ENCODE measurements around the gene RCVRN.
"Not testable (repeated sequence)": the region's sequence is repeated elsewhere in the genome, so short reads cannot be mapped to it uniquely, and the experiment has no call there.

RCVRN gene

GRCh38 chr17:9921216-9921615 lies 16.1 kb upstream of the RCVRN start:
- not testable (repeated sequence) for DNase-seq

DNA sequence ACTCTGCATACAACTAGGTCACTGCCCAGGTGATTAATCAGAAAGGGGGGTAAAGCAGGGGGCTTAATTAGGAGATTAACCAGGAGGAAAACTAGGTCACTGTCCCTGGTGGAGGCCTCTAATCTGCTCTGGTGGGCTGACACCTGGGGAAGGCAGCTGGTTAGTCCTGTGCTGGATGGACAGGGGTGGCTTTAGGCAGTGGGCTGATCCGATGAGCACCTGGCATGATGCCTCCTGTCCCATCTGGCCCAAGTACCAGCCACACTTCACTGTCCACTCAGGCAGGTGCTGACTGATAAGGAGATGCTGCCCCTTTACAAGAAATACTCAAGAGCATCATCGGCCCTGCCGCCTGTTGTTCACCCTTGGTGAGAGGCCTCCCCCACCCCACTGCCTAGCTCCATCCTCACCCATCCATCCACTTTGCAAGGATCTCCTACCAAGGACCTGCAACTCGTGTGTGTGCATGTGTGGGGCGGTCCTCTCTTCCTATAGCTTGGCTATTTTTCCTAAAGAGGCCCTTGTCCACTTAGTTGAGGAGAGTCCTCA lies 13.8 kb upstream of the RCVRN start:
- peak; percentile 35 for DNase-seq

GRCh38 chr17:9918352-9918751 lies 13.3 kb upstream of the RCVRN start:
- DNase-seq: no peak

- DNase-seq: no peak
Measured at GRCh38 chr17:9917801-9918200, 12.7 kb upstream of the RCVRN start.

- DNase-seq: no peak
Measured at GRCh38 chr17:9917131-9917530, 12.1 kb upstream of the RCVRN start.

GRCh38 chr17:9916108-9916507 lies 11.0 kb upstream of the RCVRN start:
- no peak for DNase-seq

DNA sequence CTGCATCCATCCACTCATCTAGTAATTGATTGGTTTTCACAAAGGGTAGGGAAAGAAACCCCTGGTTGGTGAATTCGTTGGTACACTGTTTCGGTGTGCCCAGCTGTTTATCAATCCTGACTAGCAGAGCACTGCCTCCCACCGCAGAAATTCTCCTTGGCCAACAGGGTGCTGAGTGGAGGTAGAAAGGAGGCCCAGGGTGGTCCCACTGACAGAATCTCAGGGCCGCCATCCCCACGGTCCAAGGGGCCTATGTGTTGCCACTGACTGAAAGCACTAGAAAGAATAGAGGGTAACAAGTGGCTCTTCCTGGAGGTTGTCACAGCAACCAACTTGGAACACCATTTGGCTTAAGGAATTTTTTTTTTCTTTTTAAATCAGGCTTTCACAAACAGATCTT lies 8.4 kb upstream of the RCVRN start:
- no peak for DNase-seq

- no peak for DNase-seq
Measured at GRCh38 chr17:9912121-9913099, 7.3 kb upstream of the RCVRN start.

- DNase-seq: no peak
Measured at GRCh38 chr17:9911089-9911488, 6.0 kb upstream of the RCVRN start.

- DNase-seq: no peak
Measured at GRCh38 chr17:9908649-9909042, 3.6 kb upstream of the RCVRN start.

- DNase-seq: peak; percentile 67
Measured at GRCh38 chr17:9907883-9908648, 3.0 kb upstream of the RCVRN start.

- DNase-seq: no peak
Measured at GRCh38 chr17:9907131-9907530, 2.1 kb upstream of the RCVRN start.

- DNase-seq: no peak
Measured at GRCh38 chr17:9906616-9907015, 1.5 kb upstream of the RCVRN start.

- peak; percentile 59 for DNase-seq
Measured at GRCh38 chr17:9905902-9906301, 831 bp upstream of the RCVRN start.

- no peak for DNase-seq
Measured at GRCh38 chr17:9904277-9905077, 594 bp downstream of the RCVRN start.

- DNase-seq: peak; percentile 70
Measured at GRCh38 chr17:9902120-9902519, 3.0 kb downstream of the RCVRN start.

GRCh38 chr17:9900784-9901183 lies 4.3 kb downstream of the RCVRN start:
- peak; percentile 48 for DNase-seq

GRCh38 chr17:9900044-9900594 lies 5.0 kb downstream of the RCVRN start:
- no peak for DNase-seq

GRCh38 chr17:9899280-9900043 lies 5.6 kb downstream of the RCVRN start:
- no peak for DNase-seq

DNA sequence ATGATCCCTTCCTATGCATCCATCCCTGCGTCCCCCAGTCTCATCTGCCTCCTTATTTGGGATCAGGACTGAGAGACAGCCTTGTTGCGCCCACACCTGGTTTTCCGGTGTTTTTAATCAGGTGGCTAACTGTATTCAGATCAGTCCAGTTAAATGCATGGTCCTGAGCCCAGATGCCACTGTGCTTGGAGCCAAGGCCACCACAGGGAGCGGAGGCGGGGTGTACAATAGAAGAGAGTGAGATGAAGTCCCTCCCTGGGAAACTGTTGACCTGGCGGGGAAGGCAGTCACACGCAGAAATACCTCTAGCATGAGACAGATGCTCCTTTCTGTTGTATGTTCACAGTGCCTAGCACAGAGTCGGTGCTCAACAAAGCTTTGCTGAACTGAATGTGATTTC lies 6.3 kb downstream of the RCVRN start:
- DNase-seq: no peak

DNA sequence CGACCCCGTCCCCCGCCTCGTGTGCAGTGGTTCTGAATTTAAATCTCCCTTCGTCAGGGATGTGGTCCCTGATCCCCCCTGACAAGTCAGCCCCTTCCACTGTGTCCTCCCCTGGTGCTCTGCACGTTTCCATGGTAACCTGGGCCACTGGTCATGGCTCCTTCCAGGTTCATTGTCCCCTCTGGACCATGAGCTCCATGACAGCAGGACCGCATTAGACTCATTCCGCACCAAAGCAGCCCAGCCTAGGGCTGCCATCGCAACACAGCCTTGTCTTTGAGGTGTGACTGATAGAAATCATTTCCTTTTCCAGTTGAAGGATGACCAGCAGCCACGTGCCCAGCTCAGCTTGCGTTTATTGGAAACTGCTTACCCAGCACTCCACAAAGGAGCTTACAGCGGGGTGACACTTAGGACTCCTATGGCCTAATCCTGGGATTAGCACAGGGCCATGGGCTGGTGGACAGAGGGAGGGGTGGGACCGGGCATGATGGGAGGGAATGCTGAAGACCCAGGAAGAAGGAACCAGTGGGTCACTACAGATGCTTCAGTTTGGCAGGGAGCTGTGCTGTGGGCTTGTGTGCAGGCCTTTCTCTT lies 7.6 kb downstream of the RCVRN start:
- peak; percentile 87 for DNase-seq

Data from eye (tissue), 1 donor.